Parietal lobe (tissue), 2 donors: ENCODE results near the gene KIF9. TPM values are rescaled to one million over a fixed set of nuclear protein-coding genes. Genes with fewer than 3 reads are reported as not detected.

ENCODE experiments used
- small RNA-seq: library from RNA; depleted of rRNA; stranded (forward); fragments of <200 nt; gene quantifications from one replicate; pipeline ENCODE3, GENCODE V24; 2014; ENCODE audit warnings: low replicate concordance
- total RNA-seq: library from RNA; depleted of rRNA; stranded (reverse); fragments of >200 nt; gene quantifications from one replicate; pipeline ENCODE4 v1.2.3, GENCODE V29; 2014

The KIF9 gene
- 5.6 TPM for total RNA-seq

GRCh38 chr3:47282424-47283192 is at the start of gene KIF9, which contains the start of gene KLHL18:
Gene KIF9 (minus strand): TSS chr3:47282799. CDS start chr3:47277374, 5,425 bp downstream.
Gene KLHL18 (plus strand): TSS chr3:47282944. CDS start chr3:47282966, 22 bp downstream.

Small RNA genes lying within 50 kb of the gene (small RNA-seq; reads per million reads assigned to genes)
- gene SNORD13P3 = 2.3 reads per million, percentile 81 among the genes with 10 or more reads in this experiment

Other genes with a start within 250 kb of the KIF9 start
- 132 TPM for gene SETD2, start 118.7 kb downstream of the KIF9 start, total RNA-seq
- gene KLHL18, start 145 bp upstream of the KIF9 start, total RNA-seq = 32.6 TPM
- 53.5 TPM for gene PTPN23, start 98.2 kb upstream of the KIF9 start, total RNA-seq
- 81.1 TPM for gene SCAP, start 193.1 kb upstream of the KIF9 start, total RNA-seq
- gene ELP6, start 230.9 kb upstream of the KIF9 start, total RNA-seq = 31.6 TPM